OCI-LY3 (cell line): ENCODE data around the gene NPAP1.

Source experiments
- H2AFZ ChIP-seq: fragments of 200-600, 300-600 bp; shearing (Covaris generic); 2 replicates; pipeline ENCODE4 v1.6.0; 2014; ENCODE audit warnings: antibody characterized with exemption, low read depth, low read length
- H3K27ac ChIP-seq: fragments of 200-600, 300-600 bp; sonication (generic); 2 replicates; pipeline ENCODE4 v1.5.1; 2014; ENCODE audit warnings: mild to moderate bottlenecking, low read length, moderate library complexity, mixed read lengths
- H3K27me3 ChIP-seq: fragments of 200-600, 300-600 bp; sonication (generic); 2 replicates; pipeline ENCODE4 v1.6.1; 2014; ENCODE audit warnings: low read depth, low read length, mixed read lengths
- H3K36me3 ChIP-seq: fragments of 200-600, 300-600 bp; sonication (generic); replicated peaks from 2 replicates; pipeline ENCODE3; 2014; ENCODE audit warnings: low read depth, low read length, mixed read lengths
- H3K4me1 ChIP-seq: fragments of 300-600, 200-600 bp; sonication (generic); 2 replicates; pipeline ENCODE4 v1.6.1; 2014; ENCODE audit warnings: low read length, mixed read lengths
- H3K4me2 ChIP-seq: fragments of 200-600, 300-600 bp; sonication (generic); 2 replicates; pipeline ENCODE4 v1.6.1; 2014; ENCODE audit warnings: low read length, mixed read lengths
- H3K4me3 ChIP-seq: fragments of 300-600, 200-600 bp; sonication (generic); 2 replicates; pipeline ENCODE4 v1.5.1; 2014; ENCODE audit warnings: antibody characterized with exemption, mild to moderate bottlenecking, low read length, moderate library complexity
- H3K79me2 ChIP-seq: fragments of 300-600, 200-600 bp; shearing (Covaris generic); 2 replicates; pipeline ENCODE4 v1.6.1; 2014; ENCODE audit warnings: mild to moderate bottlenecking, low read length, mixed read lengths
- H3K9ac ChIP-seq: fragments of 300-600, 200-600 bp; shearing (Covaris generic); 2 replicates; pipeline ENCODE4 v1.6.0; 2014; ENCODE audit warnings: mild to moderate bottlenecking, low read length, moderate library complexity
- H3K9me3 ChIP-seq: fragments of 200-600, 300-600 bp; shearing (Covaris generic); 2 replicates; pipeline ENCODE4 v1.6.1; 2014; ENCODE audit warnings: low read length, mixed read lengths; ENCODE audit not compliant: insufficient read depth
- H4K20me1 ChIP-seq: fragments of 200-600, 300-600 bp; sonication (generic); 2 replicates; pipeline ENCODE4 v1.6.1; 2016; ENCODE audit warnings: low read length, mixed read lengths; ENCODE audit not compliant: insufficient read depth
- CTCF ChIP-seq: fragments of 200-600, 300-600 bp; sonication (generic); IDR thresholded peaks from 2 replicates; pipeline ENCODE4 v1.5.1; 2014; ENCODE audit warnings: antibody characterized with exemption, low read length, low read depth
- EZH2phosphoT487 ChIP-seq: fragments of 200-600 bp; shearing (Covaris generic); IDR thresholded peaks from 2 replicates; pipeline ENCODE4 v1.6.1; 2018; ENCODE audit warnings: antibody characterized with exemption, mixed run types, low read depth

NPAP1 gene

GRCh38 chr15:24645627-24646026 is 29.9 kb upstream of the NPAP1 start:
- H3K9me3 ChIP-seq: no peaks in the 10 kb centered on the region
- H3K27me3 ChIP-seq: no peaks in the 10 kb centered on the region
- H3K4me1 ChIP-seq: no peaks in the 10 kb centered on the region
- no peak overlapping the region for H2AFZ ChIP-seq
- TF ChIP-seq EZH2phosphoT487 (no peak), CTCF (no peak)
- H3K79me2 ChIP-seq: no peaks in the 10 kb centered on the region
- no peak overlapping the region for H3K4me2 ChIP-seq
- H3K36me3 ChIP-seq: no peaks in the 10 kb centered on the region
- no peaks in the 10 kb centered on the region for H4K20me1 ChIP-seq
- no peak overlapping the region for H3K4me3 ChIP-seq
- H3K27ac ChIP-seq: no peak overlapping the region
- H3K9ac ChIP-seq: no peak overlapping the region

GRCh38 chr15:24659622-24660021 is 16.0 kb upstream of the NPAP1 start:
- Histone ChIP-seq H4K20me1 (no peaks in the 10 kb centered on the region), H3K4me1 (no peaks in the 10 kb centered on the region), H3K36me3 (no peaks in the 10 kb centered on the region), H3K9me3 (no peaks in the 10 kb centered on the region), H3K27ac (no peak overlapping the region), H3K4me3 (no peak overlapping the region), H2AFZ (no peak overlapping the region), H3K9ac (no peak overlapping the region), H3K4me2 (no peak overlapping the region), H3K79me2 (no peaks in the 10 kb centered on the region), H3K27me3 (no peaks in the 10 kb centered on the region)
- TF ChIP-seq CTCF (no peak), EZH2phosphoT487 (no peak)

- Histone ChIP-seq H3K9ac (no peak overlapping the region), H2AFZ (no peak overlapping the region), H3K4me1 (no peaks in the 10 kb centered on the region), H3K27me3 (no peaks in the 10 kb centered on the region), H3K79me2 (no peaks in the 10 kb centered on the region), H3K36me3 (no peaks in the 10 kb centered on the region), H3K27ac (no peak overlapping the region), H4K20me1 (no peaks in the 10 kb centered on the region), H3K9me3 (no peaks in the 10 kb centered on the region), H3K4me3 (no peak overlapping the region), H3K4me2 (no peak overlapping the region)
- TF ChIP-seq CTCF: no peak
These were observed 12.6 kb upstream of the NPAP1 start for GRCh38 chr15:24662991-24663390.

- Histone ChIP-seq H3K9me3 (no peaks in the 10 kb centered on the region), H3K4me3 (no peak overlapping the region), H3K9ac (no peak overlapping the region), H3K27ac (no peak overlapping the region), H3K79me2 (no peaks in the 10 kb centered on the region), H3K4me2 (no peak overlapping the region), H3K4me1 (no peaks in the 10 kb centered on the region), H4K20me1 (no peaks in the 10 kb centered on the region), H3K36me3 (no peaks in the 10 kb centered on the region), H3K27me3 (no peaks in the 10 kb centered on the region), H2AFZ (no peak overlapping the region)
- TF ChIP-seq CTCF (no peak), EZH2phosphoT487 (no peak)
These were observed 856 bp downstream of the NPAP1 start for GRCh38 chr15:24676431-24676830.
